Colon (tissue), 2 donors: ENCODE measurements around the gene FAM118A.
"Not testable (repeated sequence)": the region's sequence is repeated elsewhere in the genome, so short reads cannot be mapped to it uniquely, and the experiment has no call there.

Experiments
- FAIRE-seq: peaks from 2 replicates; lab custom pipeline; 2012; peaks lifted over from hg19 to GRCh38; lab: Jason Lieb, UNC
- donor health status: control.
- donor health status: control.

FAM118A gene

DNA sequence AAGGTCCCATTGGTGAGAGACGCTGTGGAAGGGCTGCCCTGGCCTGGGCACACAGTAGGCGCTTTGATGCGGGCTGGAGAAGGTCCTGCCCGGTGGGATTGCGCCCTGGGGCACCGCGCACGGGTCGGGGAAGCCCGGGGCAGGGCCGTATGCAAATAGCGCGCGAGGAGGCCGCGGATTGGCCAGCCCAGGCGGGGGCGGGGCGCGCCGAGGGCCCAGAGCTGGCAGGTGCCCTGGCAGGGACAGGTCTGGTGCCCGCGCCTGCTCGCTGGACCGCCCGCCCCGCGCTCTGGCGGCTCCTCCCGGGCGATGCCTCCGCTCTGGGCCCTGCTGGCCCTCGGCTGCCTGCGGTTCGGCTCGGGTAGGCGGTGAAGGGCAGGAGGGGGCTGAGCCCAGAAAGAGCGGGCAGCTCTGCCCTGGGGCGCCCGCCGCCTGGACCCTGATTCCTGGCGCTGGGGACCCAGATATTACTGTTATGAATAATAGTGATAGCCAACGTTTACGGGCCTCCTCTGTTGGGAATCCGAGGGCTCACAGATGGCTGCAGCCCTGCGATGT, 24.9 kb upstream of the FAM118A start, which contains the start of gene UPK3A:
UPK3A (plus strand) TSS at position 245 of the 558 bp plus-strand sequence; CDS start at position 310, 65 bp downstream.
- FAIRE-seq, result no peak

DNA sequence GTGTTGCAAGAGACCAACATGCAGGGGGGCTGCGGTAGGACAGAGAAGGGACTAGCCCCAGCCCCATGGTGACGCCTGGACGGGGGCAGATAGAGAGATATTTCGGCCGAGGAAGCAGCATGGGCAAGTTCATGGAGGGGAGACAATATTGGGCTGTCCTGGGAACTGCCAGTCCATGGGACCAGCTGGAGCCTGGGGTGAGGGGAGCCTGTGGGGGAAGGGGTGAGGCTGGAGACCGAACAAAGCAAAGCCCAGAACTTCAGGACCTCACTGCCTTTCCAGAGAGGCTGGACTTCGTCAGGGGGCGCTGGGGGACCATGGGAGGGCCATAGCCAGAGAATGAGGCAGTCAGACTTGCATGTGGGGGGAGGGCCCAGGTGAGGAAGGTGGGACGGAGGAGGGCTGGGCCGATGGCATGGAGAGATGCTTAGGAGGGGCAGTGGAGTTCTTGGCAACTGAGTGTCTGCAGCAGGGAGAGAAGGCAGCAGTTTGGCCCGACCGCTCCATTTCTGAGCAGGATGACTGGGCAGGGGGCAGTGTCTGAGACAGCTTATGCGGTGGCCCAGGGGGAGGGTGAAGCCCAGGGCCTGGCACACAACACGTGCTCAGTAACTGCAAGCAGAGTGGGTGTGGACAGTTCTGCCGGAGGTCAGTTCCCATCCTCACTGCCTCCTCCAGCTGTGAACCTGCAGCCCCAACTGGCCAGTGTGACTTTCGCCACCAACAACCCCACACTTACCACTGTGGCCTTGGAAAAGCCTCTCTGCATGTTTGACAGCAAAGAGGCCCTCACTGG, 24.3 kb upstream of the FAM118A start:
- FAIRE-seq, result no peak

DNA sequence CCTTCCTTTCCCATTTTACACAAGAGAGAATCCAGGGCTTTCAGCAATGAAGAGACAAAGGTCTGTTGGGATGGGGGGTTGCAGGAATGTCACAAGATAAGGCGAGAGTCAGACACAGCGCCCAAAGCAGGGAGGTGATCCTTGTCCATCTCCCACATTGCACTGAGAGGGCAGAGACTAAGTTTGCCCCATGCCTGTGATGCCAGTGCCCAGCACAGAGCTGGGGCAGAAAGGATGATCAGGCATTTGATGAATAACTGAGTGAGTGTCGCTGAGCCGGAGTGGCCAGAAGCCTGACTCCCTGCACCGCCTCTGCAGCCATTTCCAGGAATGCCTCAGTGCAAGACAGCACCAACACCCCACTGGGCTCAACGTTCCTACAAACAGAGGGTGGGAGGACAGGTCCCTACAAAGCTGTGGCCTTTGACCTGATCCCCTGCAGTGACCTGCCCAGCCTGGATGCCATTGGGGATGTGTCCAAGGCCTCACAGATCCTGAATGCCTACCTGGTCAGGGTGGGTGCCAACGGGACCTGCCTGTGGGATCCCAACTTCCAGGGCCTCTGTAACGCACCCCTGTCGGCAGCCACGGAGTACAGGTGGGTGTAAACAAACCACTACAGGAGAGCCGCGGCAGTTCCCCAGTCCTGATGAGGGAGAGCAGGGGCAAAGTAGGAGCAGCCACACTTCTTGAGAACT, 22.7 kb upstream of the FAM118A start:
- FAIRE-seq, result no peak

DNA sequence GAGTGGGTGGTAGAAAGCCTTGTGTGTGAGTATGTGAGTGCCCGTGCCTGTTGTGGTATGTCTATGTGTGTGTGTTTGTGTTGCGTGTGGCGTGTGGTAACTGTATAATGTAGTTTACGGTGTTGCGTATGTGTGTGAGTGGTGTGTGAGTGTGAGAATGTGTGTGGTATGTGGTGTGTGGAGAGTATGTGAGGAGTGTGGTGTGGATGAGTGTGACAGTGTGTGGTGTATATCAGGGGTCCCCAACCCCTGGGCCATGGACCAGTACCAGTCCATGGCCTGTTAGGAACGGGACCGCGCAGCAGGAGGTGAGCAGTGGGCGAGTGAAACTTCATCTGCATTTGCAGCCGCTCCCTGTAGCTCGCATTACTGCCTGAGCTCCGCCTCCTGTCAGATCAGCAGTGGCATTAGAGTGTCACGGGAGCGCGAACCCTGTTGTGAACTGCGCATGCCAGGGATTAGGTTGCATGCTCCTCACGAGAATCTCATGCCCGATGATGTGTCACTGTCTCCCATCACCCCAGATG, 19.3 kb upstream of the FAM118A start:
- no peak for FAIRE-seq

DNA sequence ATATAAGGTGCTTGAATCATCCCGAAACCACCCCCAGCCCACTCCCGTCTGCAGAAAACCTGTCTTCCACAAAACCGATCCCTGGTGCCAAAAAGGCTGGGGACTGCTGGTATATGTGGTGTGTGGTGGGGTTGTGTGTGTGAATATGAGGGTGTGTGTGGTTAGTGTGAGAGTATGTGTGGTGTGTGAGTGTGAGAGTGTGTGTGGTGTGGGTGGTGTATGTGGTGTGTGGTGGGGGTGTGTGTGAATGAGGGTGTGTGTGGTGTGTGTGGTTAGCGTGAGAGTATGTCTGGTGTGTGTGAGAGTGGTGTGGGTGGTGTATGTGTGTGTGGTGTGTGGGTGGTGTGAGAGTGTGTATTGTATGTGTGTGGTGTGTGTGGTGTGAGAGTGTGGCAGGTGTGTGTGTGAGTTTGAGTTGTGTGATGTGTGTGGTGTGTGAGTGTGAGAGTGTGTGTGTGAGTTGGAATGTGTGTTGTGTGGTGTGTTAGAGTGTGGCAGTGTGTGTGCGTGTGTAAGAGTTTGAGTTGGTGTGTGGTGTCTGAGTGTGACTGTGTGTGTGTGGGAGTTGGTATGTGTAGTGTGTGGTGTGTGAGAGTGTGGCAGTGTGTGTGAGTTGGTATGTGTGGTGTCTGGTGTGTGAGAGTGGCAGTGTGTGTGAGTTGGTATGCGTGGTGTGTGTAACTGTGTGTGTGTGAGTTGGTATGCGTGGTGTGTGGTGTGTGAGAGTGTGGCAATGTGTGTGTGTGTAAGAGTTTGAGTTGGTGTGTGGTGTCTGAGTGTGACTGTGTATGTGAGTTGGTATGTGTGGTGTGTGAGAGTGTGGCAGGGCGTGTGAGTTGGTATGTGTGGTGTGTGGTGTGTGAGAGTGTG, 18.4 kb upstream of the FAM118A start:
- no peak for FAIRE-seq

DNA sequence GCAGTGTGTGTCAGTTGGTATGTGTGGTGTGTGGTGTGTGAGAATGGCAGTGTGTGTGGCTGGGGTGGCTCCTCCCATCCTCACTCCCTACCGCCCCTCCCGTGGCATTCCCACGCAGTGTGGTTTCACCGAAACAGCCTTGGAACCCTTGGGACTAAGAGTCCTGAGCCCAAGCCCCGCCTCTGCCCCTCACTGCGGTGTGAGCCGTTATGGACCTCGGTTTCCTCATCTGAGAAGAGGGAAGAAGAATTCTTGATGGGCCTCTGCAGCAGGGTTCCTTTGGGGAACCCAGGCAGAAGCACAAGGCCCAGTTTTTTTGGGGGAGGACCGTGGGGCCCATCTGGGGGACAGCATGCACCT, 17.8 kb upstream of the FAM118A start:
- FAIRE-seq, result no peak

DNA sequence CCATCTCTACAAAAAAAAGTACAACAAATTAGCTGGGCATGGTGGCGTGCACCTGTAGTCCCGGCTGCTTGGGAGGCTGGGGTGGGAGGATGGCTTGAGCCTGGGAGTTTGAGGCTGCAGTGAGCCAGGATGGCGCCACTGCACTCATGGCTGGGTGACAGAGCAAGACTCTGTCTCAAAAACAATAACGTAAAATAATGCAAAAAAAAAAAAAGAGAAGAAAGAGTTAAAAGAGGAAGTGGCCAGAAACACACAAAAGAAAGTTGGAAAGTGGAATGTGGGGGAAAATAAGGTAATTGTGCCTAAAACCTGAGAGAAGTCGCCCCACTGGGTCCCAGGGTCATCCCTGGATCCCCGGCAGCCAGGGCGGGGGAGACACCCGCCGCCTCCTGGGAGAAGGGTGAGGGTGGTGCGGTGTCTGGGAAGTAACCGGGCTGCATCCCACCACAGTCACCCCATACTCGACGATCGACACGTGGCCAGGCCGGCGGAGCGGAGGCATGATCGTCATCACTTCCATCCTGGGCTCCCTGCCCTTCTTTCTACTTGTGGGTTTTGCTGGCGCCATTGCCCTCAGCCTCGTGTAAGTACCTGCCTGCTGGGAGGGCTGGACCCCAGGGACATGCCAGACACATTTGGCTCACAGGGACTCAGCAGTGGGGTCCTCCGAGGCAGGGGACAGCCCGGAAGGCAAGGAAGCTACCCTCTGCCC, 16.8 kb upstream of the FAM118A start:
- no peak for FAIRE-seq

DNA sequence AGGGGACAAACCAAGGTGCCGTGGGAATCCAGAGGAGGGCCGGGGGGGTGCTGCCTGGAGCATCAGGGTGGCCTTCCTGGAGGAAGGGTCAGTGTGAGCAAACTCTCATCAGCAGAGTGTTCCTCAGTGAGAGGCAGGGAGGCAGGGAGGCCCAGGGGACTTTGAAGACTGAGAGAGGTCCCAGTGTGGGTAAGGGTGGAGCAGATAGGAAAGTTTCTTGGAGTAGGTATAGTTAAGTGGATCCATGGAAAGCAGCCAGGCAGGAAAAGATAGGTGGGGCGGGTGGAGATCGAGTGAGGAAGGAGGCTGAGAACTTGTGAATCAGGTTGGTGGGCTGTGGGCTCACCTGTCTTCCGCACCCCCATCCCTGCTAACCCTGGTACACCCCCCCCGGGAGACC, 15.7 kb upstream of the FAM118A start:
- no peak for FAIRE-seq

DNA sequence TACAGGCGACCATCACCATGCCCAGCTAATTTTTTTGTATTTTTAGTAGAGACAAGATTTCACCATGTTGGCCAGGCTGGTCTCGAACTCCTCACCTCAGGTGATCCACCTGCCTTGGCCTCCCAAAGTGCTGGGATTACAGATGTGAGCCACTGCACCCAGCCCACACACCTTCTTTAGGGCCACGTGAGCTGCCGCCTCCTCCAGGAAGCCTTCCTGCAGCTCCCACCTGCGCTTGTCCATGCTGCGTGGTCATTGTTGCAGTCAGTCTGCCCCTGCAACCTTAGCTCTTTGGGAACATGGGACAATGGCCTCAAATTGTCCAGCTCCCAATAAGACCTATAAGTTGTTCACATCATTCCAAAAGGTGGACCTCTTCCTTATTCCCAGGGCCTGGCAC, 14.7 kb upstream of the FAM118A start:
- FAIRE-seq, result not testable (repeated sequence)

DNA sequence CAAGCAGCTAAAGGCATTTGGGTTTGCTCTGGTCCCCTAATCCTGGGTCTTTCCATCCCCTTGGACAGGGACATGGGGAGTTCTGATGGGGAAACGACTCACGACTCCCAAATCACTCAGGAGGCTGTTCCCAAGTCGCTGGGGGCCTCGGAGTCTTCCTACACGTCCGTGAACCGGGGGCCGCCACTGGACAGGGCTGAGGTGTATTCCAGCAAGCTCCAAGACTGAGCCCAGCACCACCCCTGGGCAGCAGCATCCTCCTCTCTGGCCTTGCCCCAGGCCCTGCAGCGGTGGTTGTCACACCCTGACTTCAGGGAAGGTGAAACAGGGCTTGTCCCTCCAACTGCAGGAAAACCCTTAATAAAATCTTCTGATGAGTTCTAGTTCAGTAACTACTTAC, 14.2 kb upstream of the FAM118A start:
- FAIRE-seq, result no peak

DNA sequence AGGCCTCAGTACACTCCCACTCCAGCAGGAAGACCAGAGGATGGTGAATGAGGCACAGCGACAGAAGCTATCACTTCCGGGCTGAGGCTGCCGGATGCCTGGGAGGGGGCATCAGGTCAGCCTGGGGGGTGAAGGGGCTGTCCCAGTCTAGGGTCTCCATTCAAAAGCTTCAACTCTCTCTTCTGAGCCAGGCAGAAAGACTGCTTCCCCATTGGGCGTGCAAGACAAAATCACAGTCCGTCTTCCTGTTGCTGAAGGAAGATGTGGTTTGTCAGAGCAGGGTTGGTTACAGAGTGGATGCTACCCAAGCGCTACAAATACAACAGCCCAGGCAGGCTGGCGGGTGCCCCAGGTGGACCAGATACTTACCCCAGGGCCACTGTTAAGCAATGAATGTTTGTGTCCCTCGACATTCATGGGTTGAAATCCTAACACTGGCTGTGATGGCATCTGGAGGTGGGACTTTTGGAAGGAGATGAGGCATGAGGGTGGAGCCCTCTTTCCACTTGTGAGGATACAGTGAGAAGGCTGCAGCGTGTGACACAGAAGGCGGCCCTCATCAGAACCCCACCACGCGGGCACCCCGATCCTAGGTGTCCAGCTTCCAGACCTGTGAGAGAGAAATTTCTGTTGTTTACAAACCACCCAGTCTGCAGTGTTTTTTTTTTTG, 13.0 kb upstream of the FAM118A start:
- no peak for FAIRE-seq

DNA sequence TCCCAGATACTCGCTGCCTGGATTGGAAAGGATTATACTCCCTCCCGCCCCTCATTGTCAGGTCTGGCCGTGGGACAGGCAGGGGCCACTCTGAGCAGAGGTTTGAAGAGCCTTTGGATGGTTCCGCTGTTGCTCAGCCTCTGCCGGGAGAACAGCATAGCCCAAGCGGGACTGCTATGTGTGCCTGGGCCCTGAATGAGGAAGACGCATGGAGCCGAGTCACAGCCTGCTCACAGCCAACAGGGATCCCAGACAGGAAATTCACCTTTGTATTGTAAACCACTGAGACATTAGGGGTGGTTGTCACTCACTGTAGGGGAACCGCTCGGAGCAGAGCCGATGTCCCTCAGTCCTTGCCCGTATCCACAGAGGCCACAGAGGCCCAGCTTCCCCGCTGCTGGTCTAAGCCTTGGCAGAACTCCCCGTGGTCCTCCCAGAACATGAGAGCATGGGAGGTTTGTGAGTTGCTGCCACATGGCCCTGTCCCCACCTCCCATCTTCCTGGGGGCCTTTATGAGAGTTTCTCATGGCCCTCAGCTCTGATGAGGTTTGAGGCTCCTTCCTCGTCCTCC, 10.7 kb upstream of the FAM118A start:
- no peak for FAIRE-seq

DNA sequence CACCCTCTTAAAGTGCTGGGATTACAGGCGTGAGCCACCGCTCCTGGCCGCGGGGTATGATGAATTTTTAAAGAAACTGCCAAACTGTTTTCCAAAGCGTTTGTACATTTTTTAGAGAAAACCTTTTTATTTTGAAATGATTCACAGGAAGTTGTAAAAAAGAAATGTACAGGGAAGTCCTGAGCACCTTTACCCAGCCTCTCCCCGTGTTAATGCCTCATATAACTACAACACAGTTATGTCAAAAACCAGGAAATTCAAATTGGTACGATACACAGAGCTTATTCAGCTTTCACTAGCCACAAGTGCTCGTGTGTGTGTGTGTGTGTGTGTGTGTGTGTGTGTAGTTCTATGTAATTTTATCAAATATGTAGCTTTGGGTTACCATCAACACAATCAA, 7.0 kb upstream of the FAM118A start:
- FAIRE-seq, result no peak

DNA sequence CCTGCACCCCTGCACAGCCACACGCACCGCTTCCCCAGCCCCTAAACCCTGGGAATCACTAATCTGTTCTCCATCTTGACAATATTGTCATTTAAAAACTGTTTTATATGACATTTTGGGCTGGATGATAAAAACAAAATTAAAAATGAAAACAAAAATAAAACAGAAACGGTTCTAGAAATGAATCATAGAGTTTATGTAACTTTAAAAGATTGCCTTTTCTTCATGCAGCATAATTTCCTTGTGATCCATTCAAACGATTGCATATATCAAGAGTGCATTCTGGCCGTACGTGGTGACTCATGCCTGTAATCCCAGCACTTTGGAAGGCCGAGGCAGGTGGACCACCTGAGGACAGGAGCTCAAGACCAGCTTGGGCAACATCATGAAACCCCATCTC, 6.6 kb upstream of the FAM118A start:
- FAIRE-seq, result no peak

DNA sequence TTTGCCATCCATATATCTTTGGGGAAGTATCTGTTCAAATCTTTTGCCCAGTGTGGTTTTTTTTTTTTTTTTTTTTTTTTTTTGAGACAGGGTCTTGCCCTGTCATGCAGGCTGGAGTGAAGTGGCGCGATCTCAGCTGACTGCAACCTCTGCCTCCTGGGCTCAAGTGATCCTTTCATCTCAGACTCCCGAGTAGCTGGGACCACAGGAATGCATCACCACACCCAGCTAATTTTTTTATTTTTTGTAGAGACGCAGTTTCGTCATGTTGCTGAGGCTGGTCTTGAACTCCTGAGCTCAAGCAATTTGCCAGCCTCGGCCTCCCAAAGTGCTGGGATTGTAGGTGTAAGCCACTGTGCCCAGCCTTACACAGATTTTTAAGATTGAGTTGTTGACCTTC, 4.8 kb upstream of the FAM118A start:
- FAIRE-seq, result no peak

DNA sequence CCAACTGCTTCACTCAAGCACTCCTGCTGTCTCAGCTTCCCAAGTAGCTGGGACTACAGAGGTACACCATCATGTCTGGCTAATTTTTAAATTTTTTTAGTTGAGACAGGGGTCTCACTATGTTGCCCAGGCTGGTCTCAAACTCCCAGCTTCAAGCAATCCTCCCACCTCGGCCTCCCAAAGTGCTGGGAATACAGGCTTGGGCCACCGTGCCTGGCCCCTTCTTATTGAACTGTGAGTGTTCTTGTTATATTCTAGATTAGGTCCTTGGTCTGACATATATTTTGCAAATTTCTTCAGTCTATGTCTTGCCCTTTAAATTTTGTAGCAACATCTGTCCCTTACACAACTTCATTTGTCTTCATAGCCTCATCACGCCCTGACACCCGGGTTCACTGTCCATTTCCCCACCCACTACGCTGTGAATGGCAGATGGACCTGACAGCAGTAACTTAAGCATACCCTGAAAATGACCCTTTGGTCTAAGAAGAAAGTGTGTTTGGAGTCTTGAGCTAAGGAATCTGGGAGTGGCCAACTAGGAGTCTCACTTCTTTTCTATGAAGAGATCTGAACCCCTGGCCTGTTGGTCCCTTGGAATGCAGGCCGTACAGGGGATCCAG, 4.2 kb upstream of the FAM118A start:
- FAIRE-seq, result no peak

DNA sequence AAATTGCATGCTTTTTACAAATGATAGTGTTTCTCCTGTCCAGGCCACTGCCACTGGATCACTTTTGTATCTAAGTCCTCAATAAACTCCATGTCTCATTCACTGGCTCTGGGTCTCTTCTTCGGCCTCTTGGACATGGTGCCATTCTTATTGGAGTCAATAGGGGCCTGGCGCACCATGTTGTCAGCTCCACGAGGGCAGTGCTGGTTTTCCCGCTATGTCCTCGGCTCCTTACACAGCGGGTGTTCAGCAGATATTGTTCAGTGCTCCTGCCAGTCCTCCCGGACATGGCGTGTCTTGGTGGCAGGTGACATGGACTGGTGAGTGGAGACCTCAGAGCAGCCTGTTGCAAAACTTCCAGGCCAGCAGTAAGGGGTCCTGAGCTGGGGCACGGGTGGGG, 3.6 kb upstream of the FAM118A start:
- no peak for FAIRE-seq

DNA sequence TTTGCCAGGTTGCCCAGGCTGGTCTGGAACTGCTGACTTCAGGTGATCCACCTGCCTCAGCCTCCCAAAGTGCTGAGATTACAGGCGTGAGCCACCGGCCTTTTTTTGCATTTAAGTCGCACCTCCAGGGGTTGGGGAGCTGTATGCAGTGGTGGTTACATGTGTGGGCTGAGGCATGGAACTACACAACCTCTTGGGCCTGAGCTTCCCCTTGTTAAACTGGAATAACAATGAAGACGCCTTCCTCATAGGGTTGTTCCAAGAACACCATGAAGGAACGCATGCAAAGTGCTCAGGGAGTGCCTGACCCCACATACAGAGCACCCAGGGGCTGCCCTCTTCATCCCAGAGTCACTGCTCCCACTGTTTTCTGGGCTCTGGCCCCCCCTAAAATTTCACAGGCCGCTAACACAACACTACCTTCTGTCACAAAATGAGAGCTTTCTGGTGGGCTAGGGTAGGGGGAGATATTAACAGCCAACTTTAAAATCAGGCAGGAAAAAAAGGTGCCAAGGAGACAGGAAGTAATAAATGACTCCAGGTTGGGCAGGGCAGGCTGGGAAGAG, 1.3 kb upstream of the FAM118A start:
- no peak for FAIRE-seq

DNA sequence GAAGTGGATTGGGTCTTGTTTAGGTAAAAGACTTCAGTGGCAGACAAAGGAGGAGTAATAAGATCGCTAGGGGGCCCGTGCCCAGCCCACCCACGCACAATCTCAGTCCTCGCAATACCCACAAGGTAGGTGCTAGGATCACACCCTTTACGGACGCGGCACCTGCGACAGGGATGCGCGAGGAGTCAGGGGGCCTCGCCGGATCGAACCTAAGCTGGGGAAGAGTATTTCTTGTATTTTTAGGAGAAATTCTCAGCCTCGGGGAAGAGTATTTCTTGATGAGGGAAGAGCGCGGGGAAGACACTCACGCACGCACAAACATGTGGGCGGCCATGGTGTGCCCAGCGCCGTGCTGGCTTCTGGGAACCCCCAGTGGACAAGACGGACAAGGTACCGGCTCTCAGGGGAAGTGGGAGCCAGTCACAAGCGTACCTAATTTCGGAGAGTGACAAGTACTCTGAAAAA, 745 bp upstream of the FAM118A start:
- FAIRE-seq, result no peak
